ENCODE data around the gene UNC5A. TPM values are rescaled to one million over a fixed set of nuclear protein-coding genes. Genes with fewer than 3 reads are reported as not detected.

Gene UNC5A
- total RNA-seq, 2 experiments from 2014 or later = not detected

DNA sequence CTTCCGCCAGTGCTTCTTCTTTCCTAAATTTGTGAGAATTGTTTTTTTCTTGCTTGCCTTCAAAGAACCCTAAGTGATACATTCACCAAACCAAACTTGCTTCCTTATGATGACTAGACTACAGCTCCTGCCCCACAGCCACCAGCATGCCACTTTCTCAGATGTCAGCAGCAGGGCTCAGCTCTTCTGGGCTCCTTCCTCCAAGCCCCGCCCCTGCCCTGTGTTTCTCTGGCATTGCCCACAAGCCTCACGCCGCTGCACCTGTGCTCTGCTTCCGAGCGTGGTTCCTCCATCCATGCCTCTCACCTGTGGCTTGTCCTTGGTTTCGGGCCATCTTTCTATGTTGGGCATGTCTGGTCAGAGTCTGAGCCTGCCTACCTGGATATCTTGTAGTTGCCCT is 10.6 kb downstream of the UNC5A start:
- Mint-ChIP-seq H3K4me3 (no peak overlapping the region), H3K27ac (no peak overlapping the region), H3K4me1 (ENCODE audit: low read depth) (peaks cover 10% of the 10 kb centered on the region), H3K36me3 (ENCODE audit: low read depth) (no peaks in the 10 kb centered on the region), H3K27me3 (ENCODE audit: low read depth) (peaks cover 41% of the 10 kb centered on the region), H3K9me3 (no peaks in the 10 kb centered on the region)
- DNase-seq = no peak
- CTCF ChIA-PET = interaction anchor here (1.2 kb wide), 1 partner anchor 161 kb away, joined by 4 read pairs; no protein-coding TSS in a partner anchor
- intact Hi-C loops (cut with micrococcal nuclease) = no loop called here

DNA sequence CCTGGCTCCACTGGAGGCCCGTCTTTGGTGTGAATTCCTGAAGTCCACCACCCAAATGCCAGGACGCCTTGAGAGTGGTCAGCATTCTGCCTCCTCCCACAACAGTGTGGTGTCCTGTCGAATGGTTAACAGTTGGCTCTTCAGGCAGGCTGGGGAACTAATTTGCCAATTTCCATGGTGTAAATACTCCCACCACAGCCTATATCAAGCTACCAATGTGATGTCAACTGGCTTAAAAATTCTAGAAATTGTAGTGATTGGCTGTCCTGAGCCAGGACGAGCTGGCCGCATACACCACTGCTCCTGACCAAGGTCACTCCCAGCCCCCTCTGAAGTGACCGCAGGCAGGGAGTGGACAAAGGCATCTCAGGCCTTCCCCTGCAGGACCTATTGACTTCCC is 11.1 kb downstream of the UNC5A start:
- Mint-ChIP-seq H3K4me1 (ENCODE audit: low read depth) (peaks cover 10% of the 10 kb centered on the region), H3K36me3 (ENCODE audit: low read depth) (no peaks in the 10 kb centered on the region), H3K4me3 (no peak overlapping the region), H3K27ac (no peak overlapping the region), H3K27me3 (ENCODE audit: low read depth) (peaks cover 36% of the 10 kb centered on the region), H3K9me3 (no peaks in the 10 kb centered on the region)
- DNase-seq = no peak
- intact Hi-C loops (cut with micrococcal nuclease) = no loop called here
- CTCF ChIA-PET = interaction anchor here (0.7 to 1.2 kb wide), 3 partner anchors 51 to 161 kb away, joined by 3 to 4 read pairs (median 3); no protein-coding TSS in a partner anchor

DNA sequence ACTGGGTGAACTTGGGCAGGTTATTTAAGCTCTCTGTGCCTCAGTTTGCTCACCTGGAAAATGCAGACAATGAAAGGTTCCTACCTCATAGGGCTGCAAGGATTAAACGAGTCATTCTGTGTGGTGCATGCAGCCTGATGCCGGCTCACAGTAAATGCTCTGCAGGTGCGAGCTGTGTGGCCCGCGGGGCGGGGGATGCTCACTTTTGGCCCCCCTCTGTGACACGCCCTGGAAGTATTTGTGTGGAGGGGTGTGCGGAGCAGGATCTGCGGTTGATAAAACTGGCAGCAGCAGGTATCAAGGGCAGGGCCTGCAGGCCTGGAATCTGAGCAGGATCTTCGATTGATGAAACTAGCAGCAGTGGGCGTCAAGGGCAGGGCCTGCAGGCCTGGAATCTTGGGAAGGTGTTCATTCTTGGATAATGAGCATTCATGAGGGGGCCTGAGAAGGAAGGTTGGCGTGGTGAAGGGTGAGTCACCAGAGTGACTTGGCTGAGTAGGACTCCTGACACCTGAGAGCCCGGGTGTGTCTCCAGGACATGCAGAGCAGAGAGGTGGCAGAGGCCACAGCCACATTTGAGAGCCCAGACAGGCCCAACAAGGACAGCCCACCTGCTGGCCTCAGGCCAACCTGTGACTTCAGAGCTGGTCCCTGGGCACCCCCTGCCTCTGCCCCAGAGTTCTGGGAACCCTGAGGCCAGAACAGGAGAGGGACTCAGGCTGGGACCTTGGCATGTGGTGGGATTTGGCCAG is 11.9 kb downstream of the UNC5A start:
- Mint-ChIP-seq H3K36me3 (ENCODE audit: low read depth) (no peaks in the 10 kb centered on the region), H3K4me3 (no peak overlapping the region), H3K4me1 (ENCODE audit: low read depth) (peaks cover 7% of the 10 kb centered on the region), H3K27ac (no peak overlapping the region), H3K27me3 (ENCODE audit: low read depth) (peaks cover 31% of the 10 kb centered on the region), H3K9me3 (no peaks in the 10 kb centered on the region)
- DNase-seq = no peak
- CTCF ChIA-PET = interaction anchor here (0.7 to 1.0 kb wide), 2 partner anchors 51 to 161 kb away, joined by 3 read pairs; no protein-coding TSS in a partner anchor
- intact Hi-C loops (cut with micrococcal nuclease) = no loop called here

DNA sequence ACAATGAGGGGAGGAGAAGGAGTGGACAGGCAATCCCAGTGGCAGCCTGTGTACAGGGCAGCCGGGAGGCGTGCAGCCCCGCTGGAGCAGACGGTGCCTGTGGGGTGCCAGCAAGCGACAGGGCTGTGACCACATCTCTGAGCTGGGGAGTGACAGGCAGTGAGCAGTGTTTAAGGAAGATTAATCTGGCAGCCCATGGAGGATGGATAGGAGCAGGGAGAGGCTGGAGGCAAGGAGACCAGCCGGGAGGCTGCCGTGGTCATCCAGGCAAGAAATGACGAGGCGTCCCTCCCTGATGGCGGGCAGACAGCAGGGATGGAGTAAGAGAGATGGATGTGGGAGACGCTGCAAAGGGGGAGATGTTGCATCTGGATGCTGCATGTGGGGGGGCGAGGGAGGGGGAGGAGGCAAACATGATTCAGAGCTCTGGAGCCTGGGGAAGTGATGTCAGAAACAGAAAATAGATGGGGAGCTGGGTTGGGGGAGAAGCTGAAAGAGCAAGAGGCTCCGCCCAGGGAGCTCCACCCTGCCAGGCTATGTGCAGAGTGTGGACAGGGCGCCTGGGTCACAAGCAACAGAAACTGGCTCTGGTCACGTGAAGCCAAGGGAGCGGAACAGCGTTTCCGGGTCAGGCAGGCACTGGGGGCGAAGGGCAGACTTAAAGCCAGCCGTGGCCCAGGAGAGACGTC is 12.6 kb downstream of the UNC5A start:
- CTCF ChIA-PET = no interaction called here
- no peaks in the 10 kb centered on the region for H3K9me3 Mint-ChIP-seq
- no peak overlapping the region for H3K27ac Mint-ChIP-seq

DNA sequence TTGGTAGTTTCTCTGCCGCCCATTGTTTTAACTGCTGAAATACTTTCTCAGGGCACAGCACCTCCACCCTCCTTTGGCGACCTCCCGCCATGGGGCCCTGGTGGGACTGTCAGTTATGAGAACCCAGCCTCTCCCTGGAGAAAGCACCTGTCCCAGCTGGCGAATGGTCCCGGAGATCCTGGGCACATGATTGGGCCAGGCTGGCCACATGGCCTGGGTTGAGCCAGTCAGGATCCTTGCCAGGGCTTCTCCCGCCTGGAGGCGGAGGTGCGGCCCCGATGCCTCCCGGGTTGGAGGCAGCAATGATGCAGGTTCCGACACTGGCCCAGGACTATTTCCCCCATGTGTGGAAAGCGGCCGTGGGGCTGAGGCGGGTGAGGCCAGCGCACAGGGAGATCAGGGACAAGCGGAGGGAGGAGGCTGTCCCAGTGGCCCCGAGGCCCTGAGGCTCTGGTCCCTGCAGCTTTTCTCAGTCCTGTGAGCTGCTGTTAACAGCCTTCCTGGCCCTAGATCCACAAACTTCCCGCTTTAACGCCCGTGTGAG is 13.6 kb downstream of the UNC5A start:
- Mint-ChIP-seq H3K36me3 (ENCODE audit: low read depth) (no peaks in the 10 kb centered on the region), H3K27ac (no peak overlapping the region), H3K27me3 (ENCODE audit: low read depth) (peaks cover 21% of the 10 kb centered on the region), H3K9me3 (no peaks in the 10 kb centered on the region), H3K4me1 (ENCODE audit: low read depth) (no peaks in the 10 kb centered on the region), H3K4me3 (no peak overlapping the region)
- CTCF ChIA-PET = no interaction called here
- intact Hi-C loops (cut with micrococcal nuclease) = no loop called here
- DNase-seq = no peak

More for the DNA sequence above, 12.6 kb downstream of the UNC5A start:
- DNase-seq = no peak
- intact Hi-C loops (cut with micrococcal nuclease) = no loop called here
- H3K4me3 Mint-ChIP-seq = no peak overlapping the region
- H3K4me1 Mint-ChIP-seq (ENCODE audit: low read depth) = peaks cover 7% of the 10 kb centered on the region
- H3K27me3 Mint-ChIP-seq (ENCODE audit: low read depth) = peaks cover 31% of the 10 kb centered on the region
- H3K36me3 Mint-ChIP-seq (ENCODE audit: low read depth) = no peaks in the 10 kb centered on the region

DNA sequence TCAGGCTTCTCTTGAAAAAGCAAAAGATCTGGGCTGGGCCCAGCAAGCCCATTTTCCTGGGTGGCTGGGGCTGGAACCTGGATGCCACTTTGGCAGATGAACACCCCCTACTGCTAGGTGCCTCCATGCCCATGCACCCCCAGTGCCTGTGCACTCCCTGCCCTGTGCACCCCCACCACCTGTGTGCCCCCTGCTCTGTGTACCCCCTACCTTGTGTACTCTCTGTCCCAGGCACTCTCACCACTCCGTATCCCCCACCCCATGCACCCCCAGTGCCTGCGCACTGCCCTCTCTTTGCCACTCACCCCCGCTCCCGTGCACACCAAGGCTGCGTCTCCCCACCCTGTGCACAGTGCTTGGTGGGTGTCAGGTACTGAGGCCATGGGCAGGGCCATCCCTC is 14.2 kb downstream of the UNC5A start:
- DNase-seq = no peak
- Mint-ChIP-seq H3K4me1 (ENCODE audit: low read depth) (no peaks in the 10 kb centered on the region), H3K9me3 (no peaks in the 10 kb centered on the region), H3K27me3 (ENCODE audit: low read depth) (peaks cover 14% of the 10 kb centered on the region), H3K36me3 (ENCODE audit: low read depth) (no peaks in the 10 kb centered on the region), H3K27ac (no peak overlapping the region), H3K4me3 (no peak overlapping the region)
- intact Hi-C loops (cut with micrococcal nuclease) = no loop called here
- CTCF ChIA-PET = no interaction called here

DNA sequence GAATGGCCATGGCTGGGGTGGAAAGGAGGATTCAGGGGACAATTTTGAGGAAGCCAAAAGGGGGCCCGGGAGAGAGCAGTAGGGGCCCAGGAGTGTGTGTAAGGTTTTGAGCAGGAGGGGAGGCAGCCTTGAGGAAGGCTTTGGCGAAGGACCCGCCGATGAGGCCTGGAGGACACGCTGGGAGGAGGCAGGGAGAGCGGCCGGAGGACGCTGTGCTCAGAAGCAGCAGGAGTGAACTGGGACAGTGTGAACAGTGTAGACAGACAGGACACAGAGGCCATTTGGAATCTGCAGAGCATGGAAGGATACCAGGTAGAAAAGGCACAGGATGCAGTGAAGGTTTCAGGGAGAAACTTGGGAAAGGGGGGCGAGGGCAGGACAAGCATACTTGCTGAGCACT is 14.9 kb downstream of the UNC5A start:
- CTCF ChIA-PET = no interaction called here
- Mint-ChIP-seq H3K4me3 (no peak overlapping the region), H3K27ac (no peak overlapping the region), H3K27me3 (ENCODE audit: low read depth) (peaks cover 13% of the 10 kb centered on the region), H3K36me3 (ENCODE audit: low read depth) (no peaks in the 10 kb centered on the region), H3K4me1 (ENCODE audit: low read depth) (no peaks in the 10 kb centered on the region), H3K9me3 (no peaks in the 10 kb centered on the region)
- no peak for DNase-seq
- intact Hi-C loops (cut with micrococcal nuclease) = no loop called here

DNA sequence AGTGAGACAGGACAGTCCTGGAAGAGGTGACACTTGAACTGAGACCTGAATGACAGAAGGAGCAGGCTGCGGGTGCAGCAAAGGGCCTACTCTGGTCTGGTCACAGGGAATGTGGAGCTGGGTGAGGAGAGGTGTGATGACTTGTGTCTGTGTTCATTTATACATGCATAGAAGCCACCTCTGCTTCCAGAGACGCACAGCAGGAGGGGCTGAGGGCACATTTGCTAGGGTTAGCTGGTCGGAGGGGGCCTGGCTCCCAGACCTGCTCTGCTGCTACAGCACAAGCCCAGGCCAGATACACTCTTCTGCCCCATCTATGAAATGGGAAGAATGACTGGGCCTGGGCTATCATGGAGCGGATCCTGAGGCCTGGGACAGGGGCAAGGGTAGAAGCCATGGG is 15.6 kb downstream of the UNC5A start:
- H3K27ac Mint-ChIP-seq = no peak overlapping the region
- no peaks in the 10 kb centered on the region for H3K4me1 Mint-ChIP-seq (ENCODE audit: low read depth)

DNA sequence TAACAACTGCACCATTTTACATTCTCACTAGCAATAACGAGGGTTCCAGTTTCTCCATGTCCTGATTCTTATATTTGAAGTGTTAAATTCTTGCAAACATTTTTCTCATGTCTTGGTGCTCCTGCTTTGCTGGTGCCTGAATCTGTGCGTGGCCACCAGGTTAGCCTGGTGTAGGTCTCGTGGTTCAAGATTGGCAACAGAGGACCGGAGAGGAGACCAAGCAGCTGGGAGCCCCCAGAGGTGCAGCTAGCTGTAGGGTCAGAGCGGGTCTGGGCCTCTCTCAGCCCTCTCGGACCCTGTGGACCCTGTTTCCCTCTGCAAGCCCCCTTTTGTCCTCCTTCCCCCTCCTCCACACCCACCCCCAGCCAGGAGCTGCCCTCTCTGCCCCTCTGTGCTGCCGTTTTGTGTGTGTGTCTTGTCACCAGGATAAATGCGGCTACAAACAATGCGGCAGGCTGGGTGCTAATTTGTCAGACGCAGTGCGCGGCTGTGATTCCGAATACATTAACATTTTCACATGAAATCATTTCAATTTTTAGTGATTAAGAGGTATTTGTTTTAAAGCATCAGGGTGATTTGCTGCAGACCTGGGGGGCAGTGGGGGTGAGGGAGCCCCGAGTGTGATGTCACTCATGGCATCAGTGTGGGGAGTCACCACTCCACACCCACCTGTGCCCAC is 17.5 kb downstream of the UNC5A start:
- CTCF ChIA-PET = interaction anchor here (0.6 kb wide), 1 partner anchor 52 kb away, joined by 3 read pairs; no protein-coding TSS in a partner anchor
- no peak for DNase-seq
- no peaks in the 10 kb centered on the region for H3K4me1 Mint-ChIP-seq (ENCODE audit: low read depth)
- H3K27ac Mint-ChIP-seq = no peak overlapping the region
- no peaks in the 10 kb centered on the region for H3K36me3 Mint-ChIP-seq (ENCODE audit: low read depth)
- intact Hi-C loops (cut with micrococcal nuclease) = no loop called here
- peaks cover 7% of the 10 kb centered on the region for H3K27me3 Mint-ChIP-seq (ENCODE audit: low read depth)
- no peaks in the 10 kb centered on the region for H3K9me3 Mint-ChIP-seq
- no peak overlapping the region for H3K4me3 Mint-ChIP-seq

More for the DNA sequence above, 15.6 kb downstream of the UNC5A start:
- intact Hi-C loops (cut with micrococcal nuclease) = no loop called here
- DNase-seq = no peak
- CTCF ChIA-PET = no interaction called here
- H3K4me3 Mint-ChIP-seq = no peak overlapping the region
- no peaks in the 10 kb centered on the region for H3K36me3 Mint-ChIP-seq (ENCODE audit: low read depth)
- peaks cover 6% of the 10 kb centered on the region for H3K27me3 Mint-ChIP-seq (ENCODE audit: low read depth)
- H3K9me3 Mint-ChIP-seq = no peaks in the 10 kb centered on the region

DNA sequence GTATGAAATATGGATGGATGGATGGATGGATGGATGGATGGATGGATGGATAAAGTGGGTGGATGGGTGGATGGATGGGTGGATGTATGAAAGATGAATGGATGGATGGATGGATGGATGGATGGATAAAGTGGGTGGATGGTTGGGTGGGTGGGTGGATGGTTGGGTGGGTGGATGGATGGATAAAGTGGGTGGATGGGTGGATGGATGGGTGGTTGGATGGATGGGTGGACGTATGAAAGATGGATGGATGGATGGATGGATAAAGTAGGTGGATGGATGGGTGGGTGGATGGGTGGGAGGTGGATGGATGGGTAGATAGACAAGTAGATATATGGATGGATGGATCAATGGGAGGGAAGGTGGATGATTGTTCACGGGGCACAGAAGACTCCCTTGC is 19.0 kb downstream of the UNC5A start:
- CTCF ChIA-PET = no interaction called here
- Mint-ChIP-seq H3K4me3 (no peak overlapping the region), H3K36me3 (ENCODE audit: low read depth) (no peaks in the 10 kb centered on the region), H3K27ac (no peak overlapping the region), H3K4me1 (ENCODE audit: low read depth) (no peaks in the 10 kb centered on the region), H3K27me3 (ENCODE audit: low read depth) (peaks cover 13% of the 10 kb centered on the region), H3K9me3 (no peaks in the 10 kb centered on the region)
- intact Hi-C loops (cut with micrococcal nuclease) = no loop called here
- DNase-seq = no peak

DNA sequence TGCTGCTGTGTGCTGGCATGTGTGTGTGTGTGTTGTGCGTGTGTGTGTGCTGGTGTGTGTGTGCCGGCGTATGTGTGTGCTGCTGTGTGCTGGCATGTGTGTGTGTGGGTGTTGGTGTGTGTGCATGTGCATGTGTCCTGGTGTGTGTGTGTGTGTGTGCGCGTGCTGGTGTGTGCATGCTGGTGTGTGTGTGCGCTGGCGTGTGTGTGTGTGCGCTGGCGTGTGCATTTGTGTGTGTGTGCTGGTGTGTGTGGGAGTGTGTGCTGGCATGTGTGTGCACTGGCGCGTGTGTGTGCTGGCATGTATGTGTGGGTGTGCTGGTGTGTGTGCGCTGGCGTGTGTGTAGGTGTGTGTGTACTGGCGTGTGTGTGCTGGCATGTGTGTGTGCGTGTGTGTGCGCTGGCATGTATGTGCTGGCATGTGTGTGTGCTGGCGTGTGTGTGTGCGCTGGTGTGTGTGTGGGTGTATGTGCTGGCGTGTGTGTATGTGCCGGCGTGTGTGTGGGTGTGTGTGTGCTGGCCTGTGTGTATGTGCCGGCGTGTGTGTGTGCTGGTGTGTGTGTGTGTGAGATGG is 20.1 kb downstream of the UNC5A start:
- H3K4me3 Mint-ChIP-seq = no peak overlapping the region
- intact Hi-C loops (cut with micrococcal nuclease) = no loop called here
- H3K4me1 Mint-ChIP-seq (ENCODE audit: low read depth) = no peaks in the 10 kb centered on the region
- peaks cover 14% of the 10 kb centered on the region for H3K27me3 Mint-ChIP-seq (ENCODE audit: low read depth)
- H3K9me3 Mint-ChIP-seq = no peaks in the 10 kb centered on the region
- no peak for DNase-seq
- no peaks in the 10 kb centered on the region for H3K36me3 Mint-ChIP-seq (ENCODE audit: low read depth)
- H3K27ac Mint-ChIP-seq = no peak overlapping the region
- CTCF ChIA-PET = no interaction called here

DNA sequence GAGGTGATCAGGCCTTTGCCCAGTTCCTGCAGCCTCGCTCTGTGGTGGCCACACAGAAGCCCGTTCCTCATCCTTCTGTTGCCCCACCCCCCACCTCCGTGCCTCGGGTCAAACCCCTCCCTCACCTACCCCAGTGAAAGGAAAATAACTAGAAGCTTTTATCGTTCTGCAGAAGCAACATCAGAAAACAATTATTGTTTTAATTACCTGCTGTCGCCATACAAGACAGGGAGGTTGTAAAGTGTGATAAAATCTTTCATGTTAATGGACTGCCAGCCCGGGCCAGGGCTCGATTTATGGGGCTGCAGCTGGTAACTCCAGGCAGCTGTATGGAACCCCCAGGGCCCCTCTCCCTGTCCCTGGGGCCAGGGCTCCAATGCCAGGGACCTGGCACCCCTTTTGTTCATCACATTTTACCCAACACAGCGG is 20.6 kb downstream of the UNC5A start:
- CTCF ChIA-PET = interaction anchor here (0.6 kb wide), 1 partner anchor 131 kb away, joined by 4 read pairs; no protein-coding TSS in a partner anchor
- no peaks in the 10 kb centered on the region for H3K9me3 Mint-ChIP-seq
- H3K4me3 Mint-ChIP-seq = no peak overlapping the region

More for the DNA sequence above, 20.6 kb downstream of the UNC5A start:
- Mint-ChIP-seq H3K4me1 (ENCODE audit: low read depth) (no peaks in the 10 kb centered on the region), H3K36me3 (ENCODE audit: low read depth) (no peaks in the 10 kb centered on the region), H3K27me3 (ENCODE audit: low read depth) (peaks cover 14% of the 10 kb centered on the region), H3K27ac (no peak overlapping the region)
- DNase-seq = no peak
- intact Hi-C loops (cut with micrococcal nuclease) = no loop called here
